Stimulated activated naive CD8-positive, alpha-beta T cell treated with anti-CD3 and anti-CD28 coated beads, Interleukin-15, amount 100 ng/mL, for 72 hours (primary cell): ENCODE measurements around the gene TBL1Y.
"Not testable (repeated sequence)": the region's sequence is repeated elsewhere in the genome, so short reads cannot be mapped to it uniquely, and the experiment has no call there.

Experiments
- ATAC-seq: fragments of 150-1000 bp; cut with Tn5 transposase; 2 replicates; pipeline ENCODE4 v1.10.0; 2021; ENCODE audit warnings: mild to moderate bottlenecking, moderate library complexity
- DNase-seq, 2 donors: peaks; one replicate each; pipeline ENCODE4 v3.0.0; 2021 to 2022
- H3K27ac Mint-ChIP-seq, 2 donors: one replicate each; pipeline ENCODE4 v1.8.0; 2022; ENCODE audit warnings: mild to moderate bottlenecking in 2 of 2, mixed read lengths in 2 of 2, moderate library complexity in 2 of 2
- H3K27me3 Mint-ChIP-seq: one replicate; pipeline ENCODE4 v1.8.0; 2022; ENCODE audit warnings: mixed read lengths
- H3K4me1 Mint-ChIP-seq: one replicate; pipeline ENCODE4 v1.8.0; 2022; ENCODE audit warnings: mild to moderate bottlenecking, mixed read lengths
- H3K4me3 Mint-ChIP-seq, 2 donors: one replicate each; pipeline ENCODE4 v1.8.0; 2022; ENCODE audit warnings: mild to moderate bottlenecking in 2 of 2, mixed read lengths in 2 of 2, moderate library complexity in 1 of 2
- H3K9me3 Mint-ChIP-seq, 2 donors: one replicate each; pipeline ENCODE4 v1.8.0; 2022; ENCODE audit warnings: mixed read lengths in 2 of 2

TBL1Y gene

GRCh38 chrY:6910372-6911252 lies at the start of gene TBL1Y:
TBL1Y (plus strand) TSS chrY:6910697; CDS start chrY:7025085, 114,388 bp downstream.
- peaks cover 0 to 1% of the 10 kb centered on the region in 2 donors for H3K9me3 Mint-ChIP-seq
- peaks cover 52% of the 10 kb centered on the region for H3K27me3 Mint-ChIP-seq
- peaks cover 8% of the 10 kb centered on the region for H3K4me1 Mint-ChIP-seq
- DNase-seq (peak; percentile 5 to 19), ATAC-seq (peak; percentile 62)
- H3K27ac Mint-ChIP-seq = peak within 1 kb of the TSS in 1 of 2 donors; percentile 23
- peak within 1 kb of the TSS; percentile 61 to 77 for H3K4me3 Mint-ChIP-seq

GRCh38 chrY:6894496-6894895 lies 16.0 kb upstream of the TBL1Y start:
- Mint-ChIP-seq H3K4me3 (no peak overlapping the region), H3K27me3 (no peaks in the 10 kb centered on the region), H3K27ac (no peak overlapping the region), H3K4me1 (no peaks in the 10 kb centered on the region), H3K9me3 (no peaks in the 10 kb centered on the region)
- no peak for DNase-seq
- no peak for ATAC-seq

- DNase-seq (no peak), ATAC-seq (no peak)
- Mint-ChIP-seq H3K27me3 (no peaks in the 10 kb centered on the region), H3K4me3 (no peak overlapping the region), H3K4me1 (no peaks in the 10 kb centered on the region), H3K9me3 (no peaks in the 10 kb centered on the region), H3K27ac (no peak overlapping the region)
Measured at GRCh38 chrY:6895236-6895635, 15.3 kb upstream of the TBL1Y start.

DNA sequence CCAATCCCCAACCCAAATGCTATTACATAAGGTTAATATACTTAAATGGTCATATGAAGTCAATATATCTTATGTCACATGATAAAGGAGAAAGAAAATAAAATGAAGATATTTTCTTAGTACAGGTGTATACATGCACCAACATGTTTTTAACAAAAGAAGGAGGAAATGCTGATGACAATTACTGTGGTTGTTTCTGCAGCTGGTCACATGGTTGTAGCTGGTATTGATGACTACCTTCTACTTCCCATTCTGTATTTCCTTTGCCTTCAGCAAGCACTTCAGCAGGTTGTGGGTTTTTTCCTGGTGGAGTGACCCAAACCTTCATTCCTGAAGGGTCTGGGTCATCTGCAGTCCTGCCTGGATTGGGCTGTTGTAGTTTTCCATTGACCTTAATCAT lies 8.4 kb upstream of the TBL1Y start:
- not testable (repeated sequence) for H3K4me1 Mint-ChIP-seq, H3K27ac Mint-ChIP-seq, H3K9me3 Mint-ChIP-seq, H3K4me3 Mint-ChIP-seq, H3K27me3 Mint-ChIP-seq, ATAC-seq, DNase-seq

GRCh38 chrY:6907591-6907990 lies 2.9 kb upstream of the TBL1Y start:
- no peak overlapping the region for H3K4me3 Mint-ChIP-seq
- no peak overlapping the region for H3K27ac Mint-ChIP-seq
- DNase-seq (no peak), ATAC-seq (no peak)
- H3K9me3 Mint-ChIP-seq = peaks cover 0 to 5% of the 10 kb centered on the region in 2 donors
- peaks cover 36% of the 10 kb centered on the region for H3K27me3 Mint-ChIP-seq
- H3K4me1 Mint-ChIP-seq = peaks cover 8% of the 10 kb centered on the region

DNA sequence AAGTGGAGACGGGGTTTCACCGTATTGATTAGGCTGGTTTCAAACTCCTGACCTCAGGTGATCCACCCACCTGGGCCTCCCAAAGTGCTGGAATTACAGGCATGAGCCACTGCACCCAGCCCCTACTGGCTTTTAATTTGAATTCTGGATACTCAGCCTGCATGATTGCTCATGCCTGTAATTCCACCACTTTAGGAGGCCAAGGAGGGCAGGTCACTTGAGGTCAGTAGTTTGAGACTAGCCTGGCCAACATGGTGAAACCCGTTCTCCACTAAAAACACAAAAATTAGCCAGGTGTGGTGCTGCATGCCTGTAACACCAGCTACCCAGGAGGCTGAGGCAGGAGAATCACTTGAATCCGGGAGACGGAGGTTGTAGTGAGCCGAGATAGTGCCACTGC lies 2.5 kb upstream of the TBL1Y start:
- not testable (repeated sequence) for H3K9me3 Mint-ChIP-seq, H3K4me1 Mint-ChIP-seq, ATAC-seq, H3K27ac Mint-ChIP-seq, H3K4me3 Mint-ChIP-seq, DNase-seq
- H3K27me3 Mint-ChIP-seq = peaks cover 41% of the 10 kb centered on the region

GRCh38 chrY:6909118-6909521 lies 1.4 kb upstream of the TBL1Y start:
- ATAC-seq (peak; percentile 24), DNase-seq (peak; percentile 2 to 23)
- Mint-ChIP-seq H3K4me3 (peak overlapping the region; percentile 61 to 77), H3K27me3 (peaks cover 52% of the 10 kb centered on the region), H3K4me1 (peaks cover 8% of the 10 kb centered on the region), H3K27ac (peak overlapping the region; percentile 63 to 84), H3K9me3 (peaks cover 0 to 5% of the 10 kb centered on the region in 2 donors)

DNA sequence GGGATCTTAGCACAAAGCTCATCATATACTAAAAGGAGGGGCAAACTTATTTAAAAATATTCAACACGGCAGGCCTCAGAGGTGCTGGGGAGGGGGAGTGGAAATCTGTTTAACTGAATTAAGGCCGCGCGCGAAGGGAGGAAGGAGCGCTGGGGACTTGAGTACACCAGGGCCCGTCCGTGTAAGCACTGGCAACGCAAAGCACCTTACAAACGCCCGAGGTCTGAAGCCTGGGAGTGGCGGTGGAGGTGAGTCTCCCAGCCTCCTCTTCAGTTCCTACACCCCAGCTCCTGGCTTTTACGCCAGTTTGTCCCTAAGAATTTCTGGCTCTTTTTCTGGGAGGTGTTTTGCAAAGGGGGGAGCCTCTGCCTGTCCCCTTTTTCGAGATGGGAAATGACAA lies 641 bp upstream of the TBL1Y start:
- H3K4me3 Mint-ChIP-seq = peak overlapping the region; percentile 61 to 77
- DNase-seq (peak in 1 of 2 donors; percentile 14), ATAC-seq (peak; percentile 56)
- peaks cover 52% of the 10 kb centered on the region for H3K27me3 Mint-ChIP-seq
- peaks cover 8% of the 10 kb centered on the region for H3K4me1 Mint-ChIP-seq
- H3K27ac Mint-ChIP-seq = peak overlapping the region in 1 of 2 donors; percentile 23
- H3K9me3 Mint-ChIP-seq = peaks cover 0 to 5% of the 10 kb centered on the region in 2 donors

DNA sequence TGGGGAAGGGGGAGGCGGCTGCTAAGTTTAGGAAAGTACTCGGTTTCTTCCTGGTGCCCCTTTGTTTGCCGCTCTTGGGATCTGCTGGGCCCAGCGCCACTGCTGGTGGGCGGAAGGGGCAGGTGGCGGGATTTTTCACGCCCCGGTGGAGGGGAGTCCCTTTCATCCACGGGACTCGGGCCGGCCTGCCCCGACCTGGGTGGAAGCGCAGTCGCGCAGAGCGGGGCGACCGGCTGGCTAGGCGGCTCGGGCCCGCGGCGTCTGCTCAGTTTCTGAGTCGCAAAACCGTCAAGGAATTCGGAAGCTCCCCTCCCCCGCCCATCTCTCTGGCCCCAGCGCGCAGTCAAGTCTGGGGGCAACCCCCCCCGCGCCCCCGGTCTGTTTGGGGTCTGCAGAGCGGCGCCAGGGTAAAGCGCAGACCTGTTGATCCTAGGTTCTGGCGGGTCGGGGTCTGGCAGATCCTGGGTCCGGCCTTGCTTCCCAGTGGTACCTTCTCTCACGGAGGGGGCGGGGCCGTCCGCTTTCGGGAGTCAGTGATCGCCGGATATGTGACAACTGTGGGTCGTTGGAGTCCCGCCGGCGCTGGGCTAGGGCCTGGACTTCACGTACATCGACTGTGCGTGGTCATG lies 870 bp downstream of the TBL1Y start, which contains the start of gene AMELY:
Gene AMELY (minus strand): TSS at position 500 of the 629 bp plus-strand sequence. CDS start 39,144 bp downstream, outside the sequence.
- peak; percentile 22 for ATAC-seq
- peak within 1 kb of the TSS; percentile 61 to 77 for H3K4me3 Mint-ChIP-seq
- peaks cover 8% of the 10 kb centered on the region for H3K4me1 Mint-ChIP-seq
- no peaks in the 10 kb centered on the region for H3K9me3 Mint-ChIP-seq
- H3K27ac Mint-ChIP-seq = no peak within 1 kb of the TSS
- no peak for DNase-seq
- H3K27me3 Mint-ChIP-seq = peaks cover 52% of the 10 kb centered on the region

GRCh38 chrY:6913362-6913761 lies 2.9 kb downstream of the TBL1Y start:
- no peaks in the 10 kb centered on the region for H3K9me3 Mint-ChIP-seq
- H3K4me3 Mint-ChIP-seq = no peak overlapping the region
- peaks cover 8% of the 10 kb centered on the region for H3K4me1 Mint-ChIP-seq
- H3K27ac Mint-ChIP-seq = no peak overlapping the region
- ATAC-seq (no peak), DNase-seq (no peak)
- peaks cover 52% of the 10 kb centered on the region for H3K27me3 Mint-ChIP-seq

GRCh38 chrY:6921061-6921460 lies 10.6 kb downstream of the TBL1Y start:
- ATAC-seq = no peak
- Mint-ChIP-seq H3K27me3 (no peaks in the 10 kb centered on the region), H3K27ac (no peak overlapping the region), H3K9me3 (peaks cover 8 to 10% of the 10 kb centered on the region in 2 donors), H3K4me3 (no peak overlapping the region), H3K4me1 (no peaks in the 10 kb centered on the region)
- no peak for DNase-seq

DNA sequence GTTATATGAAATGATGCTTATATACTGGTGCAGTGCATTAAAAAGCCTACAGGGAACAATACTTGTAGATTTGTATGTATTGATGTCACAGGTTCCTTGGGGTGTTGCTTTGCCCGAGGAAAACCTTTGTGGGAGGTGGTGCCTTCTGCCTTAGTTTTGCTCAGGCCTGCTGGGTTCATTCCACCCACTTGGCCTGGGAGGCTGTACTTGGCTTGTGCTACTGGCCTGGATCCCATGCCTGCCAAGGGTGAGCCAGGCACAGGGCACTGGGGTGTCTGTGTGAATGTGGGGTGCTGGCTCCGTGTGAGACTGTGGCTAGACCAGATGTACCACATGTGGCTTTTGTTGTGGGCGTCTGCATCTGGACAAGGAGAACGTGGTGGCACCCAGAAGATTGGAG lies 17.8 kb downstream of the TBL1Y start:
- H3K27ac Mint-ChIP-seq = no peak overlapping the region
- H3K9me3 Mint-ChIP-seq = no peaks in the 10 kb centered on the region
- no peaks in the 10 kb centered on the region for H3K27me3 Mint-ChIP-seq
- DNase-seq = no peak
- no peak overlapping the region for H3K4me3 Mint-ChIP-seq
- no peaks in the 10 kb centered on the region for H3K4me1 Mint-ChIP-seq
- ATAC-seq = no peak

DNA sequence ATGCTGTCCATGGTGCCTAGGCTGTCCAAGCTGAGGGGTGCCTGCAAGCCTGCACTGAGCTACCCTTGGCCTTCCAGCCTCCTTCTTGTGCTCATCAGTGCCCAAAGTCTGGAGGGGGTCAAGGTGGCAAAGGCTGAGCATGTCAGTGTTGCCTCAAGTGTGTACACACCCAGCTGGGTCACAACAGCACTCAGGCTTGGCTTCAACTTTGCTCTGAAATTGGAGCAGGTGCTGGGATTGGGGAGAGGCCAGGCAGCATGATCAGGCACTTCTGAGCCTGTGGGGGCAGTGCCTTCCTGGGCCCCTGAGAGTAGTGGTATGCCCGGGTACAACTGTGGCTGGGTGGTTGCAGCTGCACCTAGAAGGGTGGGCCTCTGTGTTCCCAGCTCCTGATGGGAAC lies 18.7 kb downstream of the TBL1Y start:
- Mint-ChIP-seq H3K4me3 (no peak overlapping the region), H3K27ac (no peak overlapping the region), H3K9me3 (no peaks in the 10 kb centered on the region), H3K4me1 (no peaks in the 10 kb centered on the region), H3K27me3 (no peaks in the 10 kb centered on the region)
- DNase-seq (no peak), ATAC-seq (no peak)

DNA sequence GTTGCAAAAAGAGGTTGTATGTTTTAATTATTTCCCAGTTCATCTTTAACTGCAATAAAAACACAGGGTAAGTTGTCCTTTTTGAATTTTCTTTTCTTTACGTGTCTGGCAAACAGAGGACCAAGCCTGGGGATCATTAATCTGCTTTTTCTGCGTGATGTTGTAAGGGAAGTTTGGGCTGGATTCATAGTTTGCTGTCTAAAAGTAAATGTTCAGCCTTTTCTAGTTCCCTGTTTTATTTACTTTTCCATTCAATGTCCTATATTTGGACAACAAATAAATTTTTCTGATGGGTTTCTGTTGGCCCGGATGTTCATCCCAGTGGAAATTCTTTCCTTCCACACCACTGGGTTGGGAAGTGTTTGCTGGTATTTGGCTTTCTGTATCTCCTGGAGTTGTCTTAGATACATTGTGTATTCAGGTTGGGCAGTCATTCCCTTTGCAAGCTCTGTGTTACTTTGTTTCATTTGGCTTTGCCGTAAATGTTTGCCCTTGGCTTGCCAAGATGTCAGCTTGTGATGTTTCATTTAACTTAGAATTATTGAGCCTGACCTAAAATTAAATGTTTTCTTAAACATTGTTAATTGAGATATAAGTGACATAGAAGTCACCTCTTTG lies 21.4 kb downstream of the TBL1Y start:
- Mint-ChIP-seq H3K27me3 (no peaks in the 10 kb centered on the region), H3K9me3 (no peaks in the 10 kb centered on the region), H3K27ac (no peak overlapping the region), H3K4me1 (no peaks in the 10 kb centered on the region), H3K4me3 (no peak overlapping the region)
- ATAC-seq (no peak), DNase-seq (no peak)

GRCh38 chrY:6935497-6935896 lies 25.0 kb downstream of the TBL1Y start:
- DNase-seq (no peak), ATAC-seq (no peak)
- H3K9me3 Mint-ChIP-seq = no peaks in the 10 kb centered on the region
- H3K27me3 Mint-ChIP-seq = no peaks in the 10 kb centered on the region
- H3K4me3 Mint-ChIP-seq = no peak overlapping the region
- no peaks in the 10 kb centered on the region for H3K4me1 Mint-ChIP-seq
- H3K27ac Mint-ChIP-seq = no peak overlapping the region

DNA sequence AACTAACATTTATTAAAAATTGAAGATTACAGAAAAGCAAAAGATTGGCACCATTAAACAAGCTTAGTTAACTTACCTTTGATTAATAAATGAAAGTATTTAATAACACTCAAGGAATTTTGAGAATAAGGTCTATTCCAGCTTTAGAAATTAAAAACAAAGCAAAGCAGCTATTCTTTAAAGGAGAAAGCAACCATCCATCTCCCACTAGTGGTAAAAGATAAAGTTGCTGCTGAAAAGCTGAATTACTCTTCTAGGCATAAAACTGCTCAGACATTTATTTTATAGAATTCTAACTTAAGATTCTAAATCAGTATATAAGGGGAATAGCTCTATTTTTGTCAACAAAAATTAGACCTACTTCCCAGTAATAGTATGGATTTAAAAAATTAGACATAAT lies 37.2 kb downstream of the TBL1Y start:
- no peak for ATAC-seq
- H3K27ac Mint-ChIP-seq = no peak overlapping the region

More for the DNA sequence above, 37.2 kb downstream of the TBL1Y start:
- DNase-seq = no peak
- Mint-ChIP-seq H3K9me3 (no peaks in the 10 kb centered on the region), H3K4me3 (no peak overlapping the region), H3K27me3 (no peaks in the 10 kb centered on the region), H3K4me1 (no peaks in the 10 kb centered on the region)
